Measurements from ENCODE around the gene MNT.
"Not testable (repeated sequence)": the region's sequence is repeated elsewhere in the genome, so short reads cannot be mapped to it uniquely, and the experiment has no call there.

The MNT gene

GRCh38 chr17:2400877-2401425 is at the start of gene MNT:
TSS of gene MNT (minus strand) at chr17:2401060. CDS start at chr17:2400712, 348 bp downstream.
- intact Hi-C loops (cut with micrococcal nuclease) = loop anchor here (1.0 kb wide), 1 partner anchor 9 kb away; no protein-coding TSS in a partner anchor
- H3K27ac Mint-ChIP-seq = peak within 1 kb of the TSS; percentile 95
- H3K9me3 Mint-ChIP-seq = no peaks in the 10 kb centered on the region
- peak within 1 kb of the TSS; percentile 99 for H3K4me3 Mint-ChIP-seq
- peaks cover 33% of the 10 kb centered on the region for H3K36me3 Mint-ChIP-seq (ENCODE audit: low read depth)
- H3K4me1 Mint-ChIP-seq (ENCODE audit: low read depth) = peaks cover 73% of the 10 kb centered on the region
- H3K27me3 Mint-ChIP-seq = no peaks in the 10 kb centered on the region

GRCh38 chr17:2450016-2450650 is 49.3 kb upstream of the MNT start:
- Mint-ChIP-seq H3K27ac (no peak overlapping the region), H3K9me3 (no peaks in the 10 kb centered on the region), H3K4me1 (ENCODE audit: low read depth) (peaks cover 23% of the 10 kb centered on the region), H3K27me3 (no peaks in the 10 kb centered on the region), H3K4me3 (no peak overlapping the region), H3K36me3 (ENCODE audit: low read depth) (peaks cover 31% of the 10 kb centered on the region)
- intact Hi-C loops (cut with micrococcal nuclease) = no loop called here

GRCh38 chr17:2449486-2449885 is 48.6 kb upstream of the MNT start:
- no peak overlapping the region for H3K4me3 Mint-ChIP-seq
- H3K9me3 Mint-ChIP-seq = no peaks in the 10 kb centered on the region
- H3K27me3 Mint-ChIP-seq = no peaks in the 10 kb centered on the region
- no peak overlapping the region for H3K27ac Mint-ChIP-seq
- intact Hi-C loops (cut with micrococcal nuclease) = no loop called here
- peaks cover 35% of the 10 kb centered on the region for H3K36me3 Mint-ChIP-seq (ENCODE audit: low read depth)
- peaks cover 23% of the 10 kb centered on the region for H3K4me1 Mint-ChIP-seq (ENCODE audit: low read depth)

GRCh38 chr17:2447479-2447878 is 46.6 kb upstream of the MNT start:
- H3K9me3 Mint-ChIP-seq; H3K27ac Mint-ChIP-seq; intact Hi-C loops (cut with micrococcal nuclease); H3K27me3 Mint-ChIP-seq; H3K4me3 Mint-ChIP-seq: not testable (repeated sequence)
- Mint-ChIP-seq H3K4me1 (ENCODE audit: low read depth) (peaks cover 14% of the 10 kb centered on the region), H3K36me3 (ENCODE audit: low read depth) (peaks cover 25% of the 10 kb centered on the region)

GRCh38 chr17:2445638-2446037 is 44.8 kb upstream of the MNT start:
- no peaks in the 10 kb centered on the region for H3K9me3 Mint-ChIP-seq
- no peaks in the 10 kb centered on the region for H3K27me3 Mint-ChIP-seq
- no peak overlapping the region for H3K27ac Mint-ChIP-seq
- intact Hi-C loops (cut with micrococcal nuclease) = no loop called here
- peaks cover 15% of the 10 kb centered on the region for H3K4me1 Mint-ChIP-seq (ENCODE audit: low read depth)
- peaks cover 31% of the 10 kb centered on the region for H3K36me3 Mint-ChIP-seq (ENCODE audit: low read depth)
- no peak overlapping the region for H3K4me3 Mint-ChIP-seq

GRCh38 chr17:2444382-2444781 is 43.5 kb upstream of the MNT start:
- H3K4me3 Mint-ChIP-seq = no peak overlapping the region
- H3K27me3 Mint-ChIP-seq = no peaks in the 10 kb centered on the region
- peaks cover 22% of the 10 kb centered on the region for H3K4me1 Mint-ChIP-seq (ENCODE audit: low read depth)
- H3K9me3 Mint-ChIP-seq = no peaks in the 10 kb centered on the region
- peaks cover 37% of the 10 kb centered on the region for H3K36me3 Mint-ChIP-seq (ENCODE audit: low read depth)
- no peak overlapping the region for H3K27ac Mint-ChIP-seq
- intact Hi-C loops (cut with micrococcal nuclease) = no loop called here

- Mint-ChIP-seq H3K27ac (peak overlapping the region; percentile 7), H3K4me3 (no peak overlapping the region), H3K36me3 (ENCODE audit: low read depth) (peaks cover 47% of the 10 kb centered on the region), H3K4me1 (ENCODE audit: low read depth) (peaks cover 40% of the 10 kb centered on the region), H3K27me3 (no peaks in the 10 kb centered on the region), H3K9me3 (no peaks in the 10 kb centered on the region)
- intact Hi-C loops (cut with micrococcal nuclease) = no loop called here
Observed at GRCh38 chr17:2442166-2442565, 41.3 kb upstream of the MNT start.

- Mint-ChIP-seq H3K27me3 (no peaks in the 10 kb centered on the region), H3K9me3 (no peaks in the 10 kb centered on the region), H3K4me1 (ENCODE audit: low read depth) (peaks cover 47% of the 10 kb centered on the region), H3K4me3 (no peak overlapping the region), H3K27ac (peak overlapping the region; percentile 83), H3K36me3 (ENCODE audit: low read depth) (peaks cover 50% of the 10 kb centered on the region)
- intact Hi-C loops (cut with micrococcal nuclease) = no loop called here
Observed at GRCh38 chr17:2440930-2441329, 40.1 kb upstream of the MNT start.

GRCh38 chr17:2439997-2440396 is 39.1 kb upstream of the MNT start:
- H3K4me1 Mint-ChIP-seq (ENCODE audit: low read depth) = peaks cover 56% of the 10 kb centered on the region
- peak overlapping the region; percentile 83 for H3K27ac Mint-ChIP-seq
- H3K4me3 Mint-ChIP-seq = peak overlapping the region; percentile 20
- H3K36me3 Mint-ChIP-seq (ENCODE audit: low read depth) = peaks cover 50% of the 10 kb centered on the region
- intact Hi-C loops (cut with micrococcal nuclease); H3K27me3 Mint-ChIP-seq; H3K9me3 Mint-ChIP-seq: not testable (repeated sequence)

- Mint-ChIP-seq H3K36me3 (ENCODE audit: low read depth) (peaks cover 55% of the 10 kb centered on the region), H3K27ac (peak overlapping the region; percentile 84), H3K4me1 (ENCODE audit: low read depth) (peaks cover 68% of the 10 kb centered on the region), H3K9me3 (no peaks in the 10 kb centered on the region), H3K4me3 (peak overlapping the region; percentile 6), H3K27me3 (no peaks in the 10 kb centered on the region)
- intact Hi-C loops (cut with micrococcal nuclease) = no loop called here
Observed at GRCh38 chr17:2438823-2439222, 38.0 kb upstream of the MNT start.

- no peaks in the 10 kb centered on the region for H3K27me3 Mint-ChIP-seq
- H3K36me3 Mint-ChIP-seq (ENCODE audit: low read depth) = peaks cover 77% of the 10 kb centered on the region
- intact Hi-C loops (cut with micrococcal nuclease) = no loop called here
- H3K9me3 Mint-ChIP-seq = no peaks in the 10 kb centered on the region
- no peak overlapping the region for H3K4me3 Mint-ChIP-seq
- H3K4me1 Mint-ChIP-seq (ENCODE audit: low read depth) = peaks cover 75% of the 10 kb centered on the region
- no peak overlapping the region for H3K27ac Mint-ChIP-seq
Observed at GRCh38 chr17:2436316-2436905, 35.6 kb upstream of the MNT start.

GRCh38 chr17:2435862-2436261 is 35.0 kb upstream of the MNT start:
- intact Hi-C loops (cut with micrococcal nuclease) = no loop called here
- peaks cover 70% of the 10 kb centered on the region for H3K4me1 Mint-ChIP-seq (ENCODE audit: low read depth)
- no peak overlapping the region for H3K4me3 Mint-ChIP-seq
- no peaks in the 10 kb centered on the region for H3K27me3 Mint-ChIP-seq
- H3K27ac Mint-ChIP-seq = peak overlapping the region; percentile 49
- peaks cover 72% of the 10 kb centered on the region for H3K36me3 Mint-ChIP-seq (ENCODE audit: low read depth)
- H3K9me3 Mint-ChIP-seq = no peaks in the 10 kb centered on the region

- Mint-ChIP-seq H3K4me3 (no peak overlapping the region), H3K27me3 (no peaks in the 10 kb centered on the region), H3K4me1 (ENCODE audit: low read depth) (peaks cover 65% of the 10 kb centered on the region), H3K9me3 (no peaks in the 10 kb centered on the region), H3K36me3 (ENCODE audit: low read depth) (peaks cover 66% of the 10 kb centered on the region), H3K27ac (peak overlapping the region; percentile 49)
- intact Hi-C loops (cut with micrococcal nuclease) = no loop called here
Observed at GRCh38 chr17:2435181-2435741, 34.4 kb upstream of the MNT start.

GRCh38 chr17:2433696-2434095 is 32.8 kb upstream of the MNT start:
- Mint-ChIP-seq H3K4me1 (ENCODE audit: low read depth) (peaks cover 55% of the 10 kb centered on the region), H3K4me3 (no peak overlapping the region), H3K27me3 (no peaks in the 10 kb centered on the region), H3K27ac (no peak overlapping the region), H3K36me3 (ENCODE audit: low read depth) (peaks cover 63% of the 10 kb centered on the region), H3K9me3 (no peaks in the 10 kb centered on the region)
- intact Hi-C loops (cut with micrococcal nuclease) = no loop called here

Measured in dendritic cell treated with granulocyte-macrophage colony-stimulating factor and Interleukin-4, amounts not matched to agents 40 ng/mL and 50 ng/mL, for 4 days (primary cell).